HEK293 (cell line): Measurements from ENCODE around the gene MICU1.

Source experiments
- ZNF514 ChIP-seq: fragments of 450-650 bp; formaldehyde crosslinking; IDR thresholded peaks from 2 replicates; pipeline ENCODE4 v1.5.1; 2016; ENCODE audit warnings: missing biosample characterization, missing genetic modification characterization
- TF ChIP-seq, protein P1 (sequence below): fragments of 450-650 bp; formaldehyde crosslinking; IDR thresholded peaks from 2 replicates; pipeline ENCODE4 v1.5.1; 2016; ENCODE audit warnings: missing biosample characterization, missing genetic modification characterization

DNA sequence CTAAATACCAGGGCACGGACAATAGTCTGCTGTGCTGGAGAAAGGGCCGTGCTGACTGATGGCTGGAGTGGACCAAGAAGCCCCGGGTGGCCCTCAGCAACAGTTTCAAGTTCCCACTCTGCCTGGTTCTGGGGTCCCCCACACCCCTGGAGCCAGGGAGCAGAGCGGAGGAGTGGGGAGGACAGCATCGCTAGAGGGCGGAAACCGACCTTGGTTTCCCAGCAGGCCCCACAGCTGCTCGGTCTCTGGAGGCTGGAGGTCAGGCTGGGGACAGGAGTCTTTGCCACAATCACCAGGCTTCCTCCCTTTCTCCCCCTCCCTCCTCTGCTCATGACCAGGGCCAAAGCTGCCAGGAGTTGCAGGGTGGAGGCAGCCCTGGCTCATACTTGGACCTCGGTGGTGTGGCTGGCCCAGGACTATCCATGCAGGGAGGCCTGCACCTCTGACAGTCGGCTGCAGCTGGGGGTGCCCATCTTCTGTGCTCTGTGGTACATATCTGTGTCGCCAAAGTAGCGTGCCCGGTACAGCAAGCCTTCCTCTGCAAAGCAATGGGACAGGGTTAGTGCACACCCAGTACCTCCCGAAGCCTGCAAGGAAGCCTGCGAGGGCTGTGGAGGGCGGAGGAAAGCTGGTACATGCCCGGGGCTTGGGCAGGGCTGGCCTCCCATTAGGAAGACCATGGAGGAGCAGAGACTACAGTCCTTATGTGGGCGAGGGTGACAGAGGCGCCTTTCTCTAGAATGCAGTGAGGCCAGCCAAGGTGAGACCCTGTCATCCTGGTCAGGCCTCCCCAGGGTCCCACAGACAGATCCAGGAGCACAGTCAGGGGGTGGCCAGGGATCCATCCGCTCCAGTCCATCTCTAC is 290.3 kb downstream of the MICU1 start:
- TF ChIP-seq, protein P1, sequence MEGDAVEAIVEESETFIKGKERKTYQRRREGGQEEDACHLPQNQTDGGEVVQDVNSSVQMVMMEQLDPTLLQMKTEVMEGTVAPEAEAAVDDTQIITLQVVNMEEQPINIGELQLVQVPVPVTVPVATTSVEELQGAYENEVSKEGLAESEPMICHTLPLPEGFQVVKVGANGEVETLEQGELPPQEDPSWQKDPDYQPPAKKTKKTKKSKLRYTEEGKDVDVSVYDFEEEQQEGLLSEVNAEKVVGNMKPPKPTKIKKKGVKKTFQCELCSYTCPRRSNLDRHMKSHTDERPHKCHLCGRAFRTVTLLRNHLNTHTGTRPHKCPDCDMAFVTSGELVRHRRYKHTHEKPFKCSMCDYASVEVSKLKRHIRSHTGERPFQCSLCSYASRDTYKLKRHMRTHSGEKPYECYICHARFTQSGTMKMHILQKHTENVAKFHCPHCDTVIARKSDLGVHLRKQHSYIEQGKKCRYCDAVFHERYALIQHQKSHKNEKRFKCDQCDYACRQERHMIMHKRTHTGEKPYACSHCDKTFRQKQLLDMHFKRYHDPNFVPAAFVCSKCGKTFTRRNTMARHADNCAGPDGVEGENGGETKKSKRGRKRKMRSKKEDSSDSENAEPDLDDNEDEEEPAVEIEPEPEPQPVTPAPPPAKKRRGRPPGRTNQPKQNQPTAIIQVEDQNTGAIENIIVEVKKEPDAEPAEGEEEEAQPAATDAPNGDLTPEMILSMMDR (tag by site-specific recombination), result no peak
- no peak for TF ChIP-seq ZNF514 (tag by site-specific recombination)
